RWPE1 (cell line): ENCODE data around the gene TRIM28.
A peak's percentile ranks its signal among the peaks of the same experiment; 100 is the strongest.

Source experiments
- CTCF ChIA-PET: fragments of 350-600 bp; sonication (Branson Sonifier 250); formaldehyde crosslinking; extraction: SDS; loops from one replicate; lab custom pipeline; 2021; lab: Yijun Ruan, JAX
- POLR2A ChIA-PET: fragments of 400-600 bp; formaldehyde crosslinking; extraction: SDS; loops from one replicate; lab custom pipeline; 2020; ENCODE audit warnings: antibody characterized with exemption; ENCODE audit not compliant: low non-redundant PET; lab: Yijun Ruan, JAX
- DNase-seq: peaks from one replicate; pipeline ENCODE4 v3.0.0; 2012; ENCODE audit warnings: low spot score
- H3K27ac ChIP-seq: fragments of 450-650 bp; 2 replicates; pipeline ENCODE4 v1.5.1; 2017
- CTCF ChIP-seq: fragments of 450-650 bp; conservative IDR thresholded peaks from 2 replicates; pipeline ENCODE4 v1.5.1; 2017; ENCODE audit warnings: low read depth, mild to moderate bottlenecking

TRIM28 gene

GRCh38 chr19:58578012-58578925 lies 34.4 kb downstream of the TRIM28 start:
- no peak for TF ChIP-seq CTCF
- CTCF ChIA-PET = interaction anchor here (0.6 kb wide), 1 partner anchor 44 kb away, joined by 3 read pairs; no protein-coding TSS in a partner anchor
- no peak for DNase-seq
- POLR2A ChIA-PET = no interaction called here
- H3K27ac ChIP-seq = 0 out of 2 replicates have a peak overlapping the region, but pooled peaks have one; percentile 13

GRCh38 chr19:58579473-58580142 lies 35.7 kb downstream of the TRIM28 start:
- no peak for DNase-seq
- ChIA-PET POLR2A (no interaction called here), CTCF (interaction anchor here (0.5 to 0.8 kb wide), 2 partner anchors 60 to 118 kb away, joined by 3 read pairs; partner anchors contain the start of gene ZBTB45)
- no peak for TF ChIP-seq CTCF
- H3K27ac ChIP-seq = no peak overlapping the region

- peak overlapping the region; percentile 31 for H3K27ac ChIP-seq
- ChIA-PET POLR2A (no interaction called here), CTCF (no interaction called here)
These were observed 37.6 kb downstream of the TRIM28 start for GRCh38 chr19:58581227-58582141.

GRCh38 chr19:58582985-58583384 lies 39.1 kb downstream of the TRIM28 start:
- no peak for TF ChIP-seq CTCF
- DNase-seq = no peak
- ChIA-PET POLR2A (no interaction called here), CTCF (no interaction called here)
- no peak overlapping the region for H3K27ac ChIP-seq

More at GRCh38 chr19:58581227-58582141, 37.6 kb downstream of the TRIM28 start:
- DNase-seq = no peak
- peak; percentile 68 for TF ChIP-seq CTCF

- no peak for DNase-seq
- CTCF ChIA-PET = interaction anchor here (1.2 kb wide), 1 partner anchor 9 kb away, joined by 3 read pairs; no protein-coding TSS in a partner anchor
- TF ChIP-seq CTCF = no peak
- POLR2A ChIA-PET = no interaction called here
- H3K27ac ChIP-seq = no peak overlapping the region
These were observed 40.9 kb downstream of the TRIM28 start for GRCh38 chr19:58584498-58585441.
